Endothelial cell of umbilical vein (primary cell): ENCODE measurements around the gene CAMTA1. TPM values are rescaled to one million over a fixed set of nuclear protein-coding genes. Genes with fewer than 3 reads are reported as not detected.

Experiments used
- BruUV-seq: library from RNA; stranded (reverse); fragments of 400-500 nt; replicated peaks from 2 replicates; lab custom pipeline; 2021; lab: Mats Ljungman, UMichigan
- CTCF ChIA-PET: fragments of 300-600, 350-600 bp; sonication (Branson Sonifier 250); formaldehyde crosslinking; loops from one replicate; lab custom pipeline; 2021; ENCODE audit warnings: antibody characterized with exemption, inconsistent platforms; lab: Charles Lee
- POLR2A ChIA-PET: fragments of 300-600, 350-600 bp; sonication (Branson Sonifier 250); formaldehyde crosslinking; loops from one replicate; lab custom pipeline; 2021; ENCODE audit warnings: antibody characterized with exemption, inconsistent platforms; lab: Charles Lee
- DNase-seq: peaks from one replicate; pipeline ENCODE4 v3.0.0-alpha.2; 2011; ENCODE audit warnings: low read depth, low spot score
- FAIRE-seq: peaks from 2 replicates; lab custom pipeline; 2011; peaks lifted over from hg19 to GRCh38; lab: Jason Lieb, UNC
- H2AFZ ChIP-seq: 2 replicates; pipeline ENCODE4 v1.6.0; 2012; ENCODE audit warnings: low read depth, low read length, control low read depth, inconsistent platforms
- H3K27ac ChIP-seq: 2 replicates; pipeline ENCODE4 v1.5.1; 2011; ENCODE audit warnings: low read depth, mild to moderate bottlenecking, control low read depth, low read length, moderate library complexity; ENCODE audit not compliant: insufficient read depth
- H3K27me3 ChIP-seq, 2 experiments: 2 replicates each; pipeline versions ENCODE4 v1.6.0 to v1.6.1; 2011; ENCODE audit warnings: low read length in 2 of 2, mixed read lengths in 1 of 2; ENCODE audit not compliant: control insufficient read depth in 2 of 2, insufficient read depth in 2 of 2
- H3K36me3 ChIP-seq, 2 experiments: 2 replicates in 1 of 2; 3 replicates in 1 of 2; pipeline ENCODE4 v1.5.1; 2011; ENCODE audit warnings: low read length in 2 of 2, mild to moderate bottlenecking in 1 of 2, moderate library complexity in 1 of 2; ENCODE audit not compliant: control insufficient read depth in 2 of 2, insufficient read depth in 2 of 2; ENCODE audit errors: extremely low read depth in 1 of 2
- H3K4me1 ChIP-seq: 3 replicates; pipeline ENCODE4 v1.5.1; 2011; ENCODE audit warnings: mild to moderate bottlenecking, low read length; ENCODE audit not compliant: control insufficient read depth, insufficient read depth; ENCODE audit errors: extremely low read depth
- H3K4me2 ChIP-seq: 2 replicates; pipeline ENCODE4 v1.6.1; 2011; ENCODE audit warnings: low read length, control low read depth, mixed read lengths; ENCODE audit not compliant: insufficient read depth
- H3K4me3 ChIP-seq, 3 experiments: fragments of 200-600 bp in 1 of 3; sonication (generic), shearing (Covaris generic) in 1 of 3; replicated peaks in 1 of 3; 2 replicates each; pipeline ENCODE4 v1.5.1; 2011 to 2016; ENCODE audit warnings: control low read depth in 3 of 3, low read length in 3 of 3, mild to moderate bottlenecking in 2 of 3, inconsistent platforms in 1 of 3, low read depth in 1 of 3, moderate library complexity in 1 of 3; ENCODE audit not compliant: insufficient read depth in 1 of 3
- H3K79me2 ChIP-seq: 2 replicates; pipeline ENCODE4 v1.6.0; 2012; ENCODE audit warnings: low read length, inconsistent platforms; ENCODE audit not compliant: control insufficient read depth, insufficient read depth
- H3K9ac ChIP-seq: replicated peaks from 2 replicates; pipeline ENCODE3; 2011; ENCODE audit warnings: low read length, control low read depth; ENCODE audit not compliant: insufficient read depth; ENCODE audit errors: extremely low read depth
- H3K9me1 ChIP-seq: replicated peaks from 3 replicates; pipeline ENCODE4 v1.6.0; 2011; ENCODE audit warnings: mild to moderate bottlenecking, low read length; ENCODE audit not compliant: control insufficient read depth, insufficient read depth; ENCODE audit errors: extremely low read depth
- H3K9me3 ChIP-seq: replicated peaks from 2 replicates; pipeline ENCODE4 v1.5.1; 2012; ENCODE audit warnings: low read length, inconsistent platforms; ENCODE audit not compliant: control insufficient read depth, insufficient read depth
- H4K20me1 ChIP-seq: replicated peaks from 2 replicates; pipeline ENCODE3; 2011; ENCODE audit warnings: mild to moderate bottlenecking, low read length; ENCODE audit not compliant: control insufficient read depth, insufficient read depth; ENCODE audit errors: extremely low read depth
- FOS ChIP-seq: IDR thresholded peaks from 2 replicates; pipeline ENCODE4 v1.6.1; 2011; ENCODE audit warnings: mild to moderate bottlenecking, low read length, moderate library complexity, borderline replicate concordance; ENCODE audit not compliant: insufficient read depth
- MAX ChIP-seq: IDR thresholded peaks from 2 replicates; pipeline ENCODE4 v1.6.1; 2011; ENCODE audit not compliant: insufficient read depth, insufficient read length
- POLR2A ChIP-seq: IDR thresholded peaks from 2 replicates; pipeline ENCODE4 v1.6.1; 2012; ENCODE audit warnings: low read depth, mild to moderate bottlenecking, control low read depth, low read length
- dilution Hi-C: fragments of 300-500 bp; cut with MboI; formaldehyde crosslinking; loops from one replicate; pipeline ENCODE4 v1.15.0; 2019; ENCODE audit warnings: low sequenced_read_pairs; ENCODE audit not compliant: extremely low pct_ligation_motif_present
- intact Hi-C: fragments of 100-400 bp; cut with micrococcal nuclease; formaldehyde crosslinking; loops from one replicate; pipeline ENCODE4 v1.10.0; 2022
- polyA plus RNA-seq, 4 experiments: library from polyadenylated mRNA; depleted of rRNA in 3 of 4; stranded (reverse) in 3 of 4; unstranded in 1 of 4; fragments of >200 nt; gene quantifications; 2 replicates each; pipeline versions ENCODE4 v1.2.1 to v1.2.3, GENCODE V29; 2011 to 2012; ENCODE audit warnings: missing spikeins in 1 of 4
- total RNA-seq: library from RNA; stranded (reverse); gene quantifications from 2 replicates; pipeline ENCODE4 v1.2.3, GENCODE V29; 2021

CAMTA1 gene
- total and polyA plus RNA-seq, 2 donors (not counting 3 experiments of a cell fraction or from before 2014, with no cell fraction given), result 50.8 to 92.7 TPM

- H3K9ac ChIP-seq, result no peak overlapping the region
- no peak overlapping the region for H3K4me3 ChIP-seq
- no peak overlapping the region for H3K4me2 ChIP-seq
- peaks cover 3% of the 10 kb centered on the region for H3K4me1 ChIP-seq
- H3K36me3 ChIP-seq, result no peaks in the 10 kb centered on the region
- dilution Hi-C loops (no loop called here), intact Hi-C loops (no loop called here)
- H3K27me3 ChIP-seq, result no peaks in the 10 kb centered on the region
- ChIA-PET CTCF (interaction anchor here (1.5 to 2.9 kb wide), 2 partner anchors 435 to 600 kb away, joined by 4 to 37 read pairs; no protein-coding TSS in a partner anchor), POLR2A (no interaction called here)
- DNase-seq (no peak), FAIRE-seq (no peak)
- no peaks in the 10 kb centered on the region for H3K79me2 ChIP-seq
- no peaks in the 10 kb centered on the region for H3K9me1 ChIP-seq
- H3K27ac ChIP-seq, result no peak overlapping the region
- no peak for TF ChIP-seq FOS
- TF ChIP-seq POLR2A, result no peak
- H4K20me1 ChIP-seq, result no peaks in the 10 kb centered on the region
- H3K9me3 ChIP-seq, result no peaks in the 10 kb centered on the region
- no peak overlapping the region for H2AFZ ChIP-seq
- BruUV-seq, result no TSS peak
Observed at GRCh38 chr1:7642781-7643529, 857.7 kb downstream of the CAMTA1 start.

- Histone ChIP-seq H3K36me3 (no peaks in the 10 kb centered on the region), H3K4me1 (peaks cover 3% of the 10 kb centered on the region), H3K27ac (no peak overlapping the region), H3K9me1 (no peaks in the 10 kb centered on the region), H3K4me2 (no peak overlapping the region), H3K9ac (no peak overlapping the region), H3K9me3 (no peaks in the 10 kb centered on the region), H3K4me3 (no peak overlapping the region), H3K27me3 (no peaks in the 10 kb centered on the region), H3K79me2 (no peaks in the 10 kb centered on the region), H4K20me1 (no peaks in the 10 kb centered on the region), H2AFZ (no peak overlapping the region)
- dilution Hi-C loops (no loop called here), intact Hi-C loops (no loop called here)
- TF ChIP-seq MAX, result no peak
- ChIA-PET POLR2A (no interaction called here), CTCF (interaction anchor here (1.5 to 2.9 kb wide), 3 partner anchors 10 to 600 kb away, joined by 4 to 37 read pairs (median 4); no protein-coding TSS in a partner anchor)
- BruUV-seq, result no TSS peak
- FAIRE-seq (no peak), DNase-seq (no peak)
Observed at GRCh38 chr1:7643530-7643929, 858.3 kb downstream of the CAMTA1 start.
